Liver (tissue), 9 donors: ENCODE results near the gene DNAJA2. TPM values are rescaled to one million over a fixed set of nuclear protein-coding genes. Genes with fewer than 3 reads are reported as not detected.

Experiments used
- DNase-seq: peaks from one replicate; pipeline ENCODE4 v3.0.0-alpha.2; 2017; ENCODE audit warnings: low spot score
- H3K27ac ChIP-seq, 2 donors: one replicate each; pipeline ENCODE4 v1.7.0; 2013; ENCODE audit warnings: inconsistent platforms in 2 of 2, low read length in 2 of 2, control low read depth in 1 of 2, low read depth in 1 of 2, mild to moderate bottlenecking in 1 of 2
- H3K27me3 ChIP-seq, 4 donors: one replicate each; pipeline versions ENCODE4 v1.6.1 to v1.7.0; 2013; ENCODE audit warnings: low read length in 3 of 4, inconsistent platforms in 1 of 4, mild to moderate bottlenecking in 1 of 4, moderate library complexity in 1 of 4; ENCODE audit not compliant: control insufficient read depth in 4 of 4, insufficient read depth in 4 of 4
- H3K36me3 ChIP-seq, 4 donors: one replicate each; pipeline versions ENCODE4 v1.6.1 to v1.7.0; 2013; ENCODE audit warnings: low read length in 3 of 4, mild to moderate bottlenecking in 3 of 4, low read depth in 1 of 4, moderate library complexity in 1 of 4; ENCODE audit not compliant: control insufficient read depth in 4 of 4, insufficient read depth in 3 of 4
- H3K4me1 ChIP-seq, 4 donors: one replicate each; pipeline versions ENCODE4 v1.6.1 to v1.7.0; 2013; ENCODE audit warnings: low read length in 3 of 4, mild to moderate bottlenecking in 3 of 4, moderate library complexity in 1 of 4; ENCODE audit not compliant: control insufficient read depth in 4 of 4, insufficient read depth in 4 of 4
- H3K4me3 ChIP-seq, 3 donors: one replicate each; pipeline versions ENCODE4 v1.6.1 to v1.7.0; 2013; ENCODE audit warnings: low read length in 3 of 3, control low read depth in 1 of 3, low read depth in 1 of 3, mild to moderate bottlenecking in 1 of 3
- H3K9ac ChIP-seq, 2 donors: one replicate each; pipeline ENCODE4 v1.7.0; 2013; ENCODE audit warnings: low read length in 2 of 2, mild to moderate bottlenecking in 2 of 2, moderate library complexity in 2 of 2, control low read depth in 1 of 2, low read depth in 1 of 2
- H3K9me3 ChIP-seq, 4 donors: one replicate each; pipeline versions ENCODE4 v1.6.1 to v1.7.0; 2013; ENCODE audit warnings: low read length in 3 of 4; ENCODE audit not compliant: control insufficient read depth in 4 of 4
- EGR1 ChIP-seq, 2 donors: IDR thresholded peaks; 2 replicates each; pipeline ENCODE4 v1.6.1; 2016 to 2018; ENCODE audit warnings: antibody characterized with exemption in 2 of 2, low read depth in 2 of 2
- FOXA1 ChIP-seq: IDR thresholded peaks from 2 replicates; pipeline ENCODE4 v1.6.1; 2016; ENCODE audit warnings: antibody characterized with exemption
- GABPA ChIP-seq, 2 donors: IDR thresholded peaks in 1 of 2; conservative IDR thresholded peaks in 1 of 2; 2 replicates each; pipeline ENCODE4 v1.6.1; 2016; ENCODE audit warnings: antibody characterized with exemption in 2 of 2, mild to moderate bottlenecking in 1 of 2, moderate library complexity in 1 of 2
- HNF4A ChIP-seq, 2 donors: conservative IDR thresholded peaks; 2 replicates each; pipeline ENCODE4 v1.6.1; 2016; ENCODE audit warnings: antibody characterized with exemption in 2 of 2, mild to moderate bottlenecking in 2 of 2
- HNF4G ChIP-seq: IDR thresholded peaks from 2 replicates; pipeline ENCODE4 v1.6.1; 2016; ENCODE audit warnings: antibody characterized with exemption
- JUND ChIP-seq, 2 donors: IDR thresholded peaks; 2 replicates each; pipeline ENCODE4 v1.6.1; 2016; ENCODE audit warnings: antibody characterized with exemption in 2 of 2
- SP1 ChIP-seq: IDR thresholded peaks from 2 replicates; pipeline ENCODE4 v1.6.1; 2018; ENCODE audit warnings: antibody characterized with exemption, mild to moderate bottlenecking
- TAF1 ChIP-seq: conservative IDR thresholded peaks from 2 replicates; pipeline ENCODE4 v1.6.1; 2016; ENCODE audit warnings: antibody characterized with exemption, mild to moderate bottlenecking
- WGBS: extraction: QIAGEN DNeasy Blood & Tissue Kit; methylation state at CpG from one replicate; pipeline ENCODE4 v1.1.7; 2013; 5-methylcytosine and 5-hydroxymethylcytosine counted together
- polyA plus RNA-seq, 2 donors: library from polyadenylated mRNA; stranded (reverse) in 1 of 2; unstranded in 1 of 2; fragments of 200-250 nt in 1 of 2; fragments of >200 nt in 1 of 2; fragmentation: Nextera tagmentation in 1 of 2; extraction: Ambion mirVana in 1 of 2; gene quantifications; one replicate each; pipeline versions ENCODE4 v1.2.1 to v1.2.3, GENCODE V29; 2013 to 2015
- total RNA-seq, 2 donors: library from RNA; depleted of rRNA; stranded (reverse); fragments of >200 nt; gene quantifications; one replicate each; pipeline ENCODE4 v1.2.3, GENCODE V29; 2014
- TF ChIP-seq, protein P1 (sequence below): IDR thresholded peaks from 2 replicates; pipeline ENCODE4 v1.6.1; 2016; ENCODE audit warnings: antibody characterized with exemption
- TF ChIP-seq, protein P2 (sequence below): fragments of 150-350 bp; IDR thresholded peaks from 2 replicates; pipeline ENCODE4 v1.5.1; 2017; ENCODE audit warnings: improper control_type of control experiment, low read depth, low read length; ENCODE audit not compliant: missing input control
- TF ChIP-seq, protein P3 (sequence below): IDR thresholded peaks from 2 replicates; pipeline ENCODE4 v1.6.1; 2016; ENCODE audit warnings: antibody characterized with exemption
- TF ChIP-seq, protein P4 (sequence below): IDR thresholded peaks from 2 replicates; pipeline ENCODE4 v1.6.1; 2016; ENCODE audit warnings: antibody characterized with exemption, mild to moderate bottlenecking
- TF ChIP-seq, protein P5 (sequence below): IDR thresholded peaks from 2 replicates; pipeline ENCODE4 v1.6.1; 2016; ENCODE audit warnings: antibody characterized with exemption
- donor health status: healthy.
- donor health status: healthy.
- donor health status: healthy.
- donor health status: healthy.
- donor health status: healthy.

Gene DNAJA2
- total and polyA plus RNA-seq, 4 donors: 22.7 to 32.8 (median 25.5) TPM

DNA sequence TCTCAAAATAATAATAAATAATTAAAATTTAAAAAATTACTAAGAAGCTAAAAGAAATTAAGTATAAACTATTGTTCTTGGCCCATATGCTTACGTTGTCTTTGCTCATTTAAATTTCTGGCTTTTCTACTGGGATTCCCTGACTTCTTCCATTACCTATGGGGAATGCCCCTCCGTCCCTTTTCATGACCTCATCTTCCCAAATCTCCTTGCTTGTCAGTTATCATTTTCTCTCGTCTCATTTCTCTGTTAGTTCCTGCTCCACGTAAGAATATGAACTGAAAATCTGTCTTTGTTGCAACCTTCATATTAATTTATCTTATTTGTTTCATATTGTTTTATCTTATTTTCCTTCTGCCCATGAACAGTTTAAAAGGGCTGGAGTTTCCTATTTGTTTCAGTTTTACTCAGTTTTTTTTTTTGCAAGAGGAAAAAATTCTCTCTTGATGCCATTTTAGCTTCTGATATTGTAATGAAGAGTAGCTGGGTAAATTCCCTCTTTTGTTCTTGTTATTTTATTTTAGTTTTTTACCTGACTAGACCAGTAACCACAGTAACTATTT, 2.5 kb upstream of the DNAJA2 start:
- Histone ChIP-seq H3K4me1 (peaks cover 3 to 30% (median 12%) of the 10 kb centered on the region in 4 donors), H3K27ac (peak overlapping the region; percentile 56 to 64), H3K4me3 (no peak overlapping the region), H3K27me3 (no peaks in the 10 kb centered on the region), H3K36me3 (peaks cover 0 to 2% (median 0%) of the 10 kb centered on the region in 4 donors), H3K9me3 (no peaks in the 10 kb centered on the region), H3K9ac (no peak overlapping the region)
- no peak for DNase-seq
- 87% methylated on average over 4 of the region's 4 CpGs for WGBS
- no peak for TF ChIP-seq TAF1
- TF ChIP-seq, protein P1, sequence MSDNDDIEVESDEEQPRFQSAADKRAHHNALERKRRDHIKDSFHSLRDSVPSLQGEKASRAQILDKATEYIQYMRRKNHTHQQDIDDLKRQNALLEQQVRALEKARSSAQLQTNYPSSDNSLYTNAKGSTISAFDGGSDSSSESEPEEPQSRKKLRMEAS: no peak
- TF ChIP-seq, protein P2, sequence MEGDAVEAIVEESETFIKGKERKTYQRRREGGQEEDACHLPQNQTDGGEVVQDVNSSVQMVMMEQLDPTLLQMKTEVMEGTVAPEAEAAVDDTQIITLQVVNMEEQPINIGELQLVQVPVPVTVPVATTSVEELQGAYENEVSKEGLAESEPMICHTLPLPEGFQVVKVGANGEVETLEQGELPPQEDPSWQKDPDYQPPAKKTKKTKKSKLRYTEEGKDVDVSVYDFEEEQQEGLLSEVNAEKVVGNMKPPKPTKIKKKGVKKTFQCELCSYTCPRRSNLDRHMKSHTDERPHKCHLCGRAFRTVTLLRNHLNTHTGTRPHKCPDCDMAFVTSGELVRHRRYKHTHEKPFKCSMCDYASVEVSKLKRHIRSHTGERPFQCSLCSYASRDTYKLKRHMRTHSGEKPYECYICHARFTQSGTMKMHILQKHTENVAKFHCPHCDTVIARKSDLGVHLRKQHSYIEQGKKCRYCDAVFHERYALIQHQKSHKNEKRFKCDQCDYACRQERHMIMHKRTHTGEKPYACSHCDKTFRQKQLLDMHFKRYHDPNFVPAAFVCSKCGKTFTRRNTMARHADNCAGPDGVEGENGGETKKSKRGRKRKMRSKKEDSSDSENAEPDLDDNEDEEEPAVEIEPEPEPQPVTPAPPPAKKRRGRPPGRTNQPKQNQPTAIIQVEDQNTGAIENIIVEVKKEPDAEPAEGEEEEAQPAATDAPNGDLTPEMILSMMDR: no peak
- no peak for TF ChIP-seq GABPA (IDR thresholded peaks at IDR 0.05 in 1 of 2, conservative IDR thresholded peaks at IDR 0.05 in 1 of 2)
- TF ChIP-seq EGR1 (IDR thresholded peaks at IDR 0.05; ENCODE audit: low read depth in 2 of 2): no peak
- TF ChIP-seq, protein P3, sequence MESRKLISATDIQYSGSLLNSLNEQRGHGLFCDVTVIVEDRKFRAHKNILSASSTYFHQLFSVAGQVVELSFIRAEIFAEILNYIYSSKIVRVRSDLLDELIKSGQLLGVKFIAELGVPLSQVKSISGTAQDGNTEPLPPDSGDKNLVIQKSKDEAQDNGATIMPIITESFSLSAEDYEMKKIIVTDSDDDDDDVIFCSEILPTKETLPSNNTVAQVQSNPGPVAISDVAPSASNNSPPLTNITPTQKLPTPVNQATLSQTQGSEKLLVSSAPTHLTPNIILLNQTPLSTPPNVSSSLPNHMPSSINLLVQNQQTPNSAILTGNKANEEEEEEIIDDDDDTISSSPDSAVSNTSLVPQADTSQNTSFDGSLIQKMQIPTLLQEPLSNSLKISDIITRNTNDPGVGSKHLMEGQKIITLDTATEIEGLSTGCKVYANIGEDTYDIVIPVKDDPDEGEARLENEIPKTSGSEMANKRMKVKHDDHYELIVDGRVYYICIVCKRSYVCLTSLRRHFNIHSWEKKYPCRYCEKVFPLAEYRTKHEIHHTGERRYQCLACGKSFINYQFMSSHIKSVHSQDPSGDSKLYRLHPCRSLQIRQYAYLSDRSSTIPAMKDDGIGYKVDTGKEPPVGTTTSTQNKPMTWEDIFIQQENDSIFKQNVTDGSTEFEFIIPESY: no peak
- no peak for TF ChIP-seq HNF4A (conservative IDR thresholded peaks at IDR 0.05)
- no peak for TF ChIP-seq SP1
- TF ChIP-seq, protein P4, sequence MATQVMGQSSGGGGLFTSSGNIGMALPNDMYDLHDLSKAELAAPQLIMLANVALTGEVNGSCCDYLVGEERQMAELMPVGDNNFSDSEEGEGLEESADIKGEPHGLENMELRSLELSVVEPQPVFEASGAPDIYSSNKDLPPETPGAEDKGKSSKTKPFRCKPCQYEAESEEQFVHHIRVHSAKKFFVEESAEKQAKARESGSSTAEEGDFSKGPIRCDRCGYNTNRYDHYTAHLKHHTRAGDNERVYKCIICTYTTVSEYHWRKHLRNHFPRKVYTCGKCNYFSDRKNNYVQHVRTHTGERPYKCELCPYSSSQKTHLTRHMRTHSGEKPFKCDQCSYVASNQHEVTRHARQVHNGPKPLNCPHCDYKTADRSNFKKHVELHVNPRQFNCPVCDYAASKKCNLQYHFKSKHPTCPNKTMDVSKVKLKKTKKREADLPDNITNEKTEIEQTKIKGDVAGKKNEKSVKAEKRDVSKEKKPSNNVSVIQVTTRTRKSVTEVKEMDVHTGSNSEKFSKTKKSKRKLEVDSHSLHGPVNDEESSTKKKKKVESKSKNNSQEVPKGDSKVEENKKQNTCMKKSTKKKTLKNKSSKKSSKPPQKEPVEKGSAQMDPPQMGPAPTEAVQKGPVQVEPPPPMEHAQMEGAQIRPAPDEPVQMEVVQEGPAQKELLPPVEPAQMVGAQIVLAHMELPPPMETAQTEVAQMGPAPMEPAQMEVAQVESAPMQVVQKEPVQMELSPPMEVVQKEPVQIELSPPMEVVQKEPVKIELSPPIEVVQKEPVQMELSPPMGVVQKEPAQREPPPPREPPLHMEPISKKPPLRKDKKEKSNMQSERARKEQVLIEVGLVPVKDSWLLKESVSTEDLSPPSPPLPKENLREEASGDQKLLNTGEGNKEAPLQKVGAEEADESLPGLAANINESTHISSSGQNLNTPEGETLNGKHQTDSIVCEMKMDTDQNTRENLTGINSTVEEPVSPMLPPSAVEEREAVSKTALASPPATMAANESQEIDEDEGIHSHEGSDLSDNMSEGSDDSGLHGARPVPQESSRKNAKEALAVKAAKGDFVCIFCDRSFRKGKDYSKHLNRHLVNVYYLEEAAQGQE: no peak
- no peak for TF ChIP-seq HNF4G

DNA sequence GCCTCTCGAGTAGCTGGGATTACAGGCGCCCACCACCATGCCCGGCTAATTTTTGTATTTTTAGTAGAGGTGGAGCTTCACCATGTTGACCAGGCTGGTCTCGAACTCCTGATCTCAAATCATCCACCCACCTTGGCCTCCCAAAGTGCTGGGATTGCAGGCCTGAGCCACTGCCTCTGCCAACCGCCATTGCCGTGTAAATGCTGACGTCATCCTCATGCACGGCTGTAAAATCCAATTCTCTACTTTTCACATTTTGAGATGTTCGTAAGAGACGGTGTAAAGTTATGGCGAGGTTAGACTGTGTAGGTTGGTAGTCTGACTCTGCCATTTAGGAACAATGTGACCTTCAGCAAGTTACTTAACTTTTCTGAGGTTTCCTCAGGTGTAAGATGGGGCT, 1.7 kb upstream of the DNAJA2 start:
- no peak overlapping the region for H3K27ac ChIP-seq
- 96% methylated on average over 11 of the region's 11 CpGs for WGBS

More for the DNA sequence above, 1.7 kb upstream of the DNAJA2 start:
- H3K4me3 ChIP-seq: no peak overlapping the region
- H3K27me3 ChIP-seq: no peaks in the 10 kb centered on the region
- H3K9me3 ChIP-seq: no peaks in the 10 kb centered on the region
- TF ChIP-seq FOXA1: no peak
- TF ChIP-seq TAF1: no peak
- TF ChIP-seq GABPA (IDR thresholded peaks at IDR 0.05 in 1 of 2, conservative IDR thresholded peaks at IDR 0.05 in 1 of 2): no peak
- TF ChIP-seq HNF4A (conservative IDR thresholded peaks at IDR 0.05): no peak
- TF ChIP-seq, protein P3: no peak
- TF ChIP-seq JUND (IDR thresholded peaks at IDR 0.05): no peak
- TF ChIP-seq, protein P2: no peak
- TF ChIP-seq, protein P5, sequence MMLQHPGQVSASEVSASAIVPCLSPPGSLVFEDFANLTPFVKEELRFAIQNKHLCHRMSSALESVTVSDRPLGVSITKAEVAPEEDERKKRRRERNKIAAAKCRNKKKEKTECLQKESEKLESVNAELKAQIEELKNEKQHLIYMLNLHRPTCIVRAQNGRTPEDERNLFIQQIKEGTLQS: no peak
- TF ChIP-seq SP1: no peak
- H3K4me1 ChIP-seq: peaks cover 6 to 34% (median 14%) of the 10 kb centered on the region in 4 donors
- DNase-seq: no peak
- no peak overlapping the region for H3K9ac ChIP-seq
- H3K36me3 ChIP-seq: peaks cover 0 to 3% (median 0%) of the 10 kb centered on the region in 4 donors
